Activated CD4-positive, alpha-beta T cell treated with anti-CD3 and anti-CD28 coated beads, Interleukin-2, amount 10 ng/mL, durations not matched to agents 24 days and 14 days (primary cell): Measurements from ENCODE around the gene MEIOB. TPM values are rescaled to one million over a fixed set of nuclear protein-coding genes. Genes with fewer than 3 reads are reported as not detected.
"Not testable (repeated sequence)": the region's sequence is repeated elsewhere in the genome, so short reads cannot be mapped to it uniquely, and the experiment has no call there.

Experiments used
- DNase-seq: peaks from one replicate; pipeline ENCODE4 v3.0.0; 2022
- H3K27ac Mint-ChIP-seq: one replicate; pipeline ENCODE4 v1.8.0; 2022; ENCODE audit warnings: mild to moderate bottlenecking, mixed read lengths
- H3K27me3 Mint-ChIP-seq: one replicate; pipeline ENCODE4 v1.8.0; 2022; ENCODE audit warnings: mixed read lengths
- H3K36me3 Mint-ChIP-seq: one replicate; pipeline ENCODE4 v1.8.0; 2022; ENCODE audit warnings: low read depth, mild to moderate bottlenecking, mixed read lengths
- H3K4me1 Mint-ChIP-seq: one replicate; pipeline ENCODE4 v1.8.0; 2021; ENCODE audit warnings: mixed read lengths
- H3K4me3 Mint-ChIP-seq: one replicate; pipeline ENCODE4 v1.8.0; 2022; ENCODE audit warnings: mild to moderate bottlenecking, moderate library complexity, mixed read lengths
- H3K9me3 Mint-ChIP-seq: one replicate; pipeline ENCODE4 v1.8.0; 2021; ENCODE audit warnings: mixed read lengths
- intact Hi-C: fragments of 100-400 bp; cut with micrococcal nuclease; formaldehyde crosslinking; loops from one replicate; pipeline ENCODE4 v1.15.1; 2023
- total RNA-seq: library from RNA; stranded (reverse); gene quantifications from 2 replicates; pipeline ENCODE4 v1.2.3, GENCODE V29; 2022

MEIOB gene
- total RNA-seq, 1 donor from 2014 or later: not detected

DNA sequence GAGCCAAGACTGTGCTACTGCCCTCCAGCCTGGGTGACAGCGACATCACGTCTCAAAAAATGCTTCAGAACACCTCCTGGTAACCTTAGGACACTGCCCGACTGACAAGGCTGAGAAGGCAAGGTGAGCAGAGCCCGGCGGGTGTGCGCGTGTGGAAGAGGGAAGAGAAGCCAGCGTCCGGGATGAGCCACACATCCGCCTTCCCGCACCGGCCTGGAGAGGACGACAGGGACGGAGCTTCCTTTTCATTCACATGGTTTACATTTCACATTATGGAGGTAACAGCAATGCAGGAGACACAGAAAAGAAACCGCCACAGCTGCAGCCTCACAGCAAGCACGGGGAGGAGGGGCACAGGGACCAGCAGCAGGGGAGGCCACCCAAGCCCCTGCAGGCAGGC is 61.9 kb downstream of the MEIOB start:
- Mint-ChIP-seq H3K4me1 (peaks cover 4% of the 10 kb centered on the region), H3K36me3 (peaks cover 16% of the 10 kb centered on the region), H3K9me3 (no peaks in the 10 kb centered on the region), H3K27ac (no peak overlapping the region), H3K4me3 (no peak overlapping the region), H3K27me3 (no peaks in the 10 kb centered on the region)
- intact Hi-C loops: loop anchor here (5.0 kb wide), 1 partner anchor 117 kb away; no protein-coding TSS in a partner anchor
- DNase-seq: no peak

DNA sequence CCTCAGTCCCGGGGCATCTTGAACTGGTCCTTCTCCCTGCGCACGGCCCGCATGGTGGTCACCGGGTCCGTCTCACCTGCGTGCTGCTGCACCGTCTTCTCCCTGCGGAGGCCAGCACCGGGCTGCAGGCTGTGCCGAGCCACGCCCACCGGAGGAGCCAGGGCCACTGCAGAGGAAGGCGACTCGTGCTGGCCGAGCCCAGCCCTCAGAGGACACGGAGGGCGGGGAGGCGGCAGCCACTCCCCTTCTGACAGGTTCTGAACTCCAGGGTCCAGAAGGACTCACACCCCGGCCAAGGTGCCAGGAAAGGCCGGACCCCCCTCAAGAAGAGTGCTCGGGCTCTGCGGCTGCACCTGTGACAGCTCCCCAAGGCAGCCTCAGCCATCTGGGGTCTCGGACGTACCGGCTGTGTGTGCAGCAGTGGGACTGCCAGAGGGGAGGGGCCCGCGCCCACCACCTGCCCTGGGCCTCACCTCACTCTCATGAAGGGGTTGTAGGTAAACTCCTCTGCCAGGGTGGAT is 62.6 kb downstream of the MEIOB start:
- H3K27me3 Mint-ChIP-seq: no peaks in the 10 kb centered on the region
- no peak for DNase-seq
- peaks cover 4% of the 10 kb centered on the region for H3K4me1 Mint-ChIP-seq
- intact Hi-C loops: no loop called here
- H3K36me3 Mint-ChIP-seq: peaks cover 16% of the 10 kb centered on the region
- no peaks in the 10 kb centered on the region for H3K9me3 Mint-ChIP-seq
- no peak overlapping the region for H3K27ac Mint-ChIP-seq
- H3K4me3 Mint-ChIP-seq: no peak overlapping the region

GRCh38 chr16:1808691-1809090 is 63.3 kb downstream of the MEIOB start:
- no peak overlapping the region for H3K27ac Mint-ChIP-seq
- H3K36me3 Mint-ChIP-seq: peaks cover 16% of the 10 kb centered on the region
- peaks cover 4% of the 10 kb centered on the region for H3K4me1 Mint-ChIP-seq
- H3K4me3 Mint-ChIP-seq: no peak overlapping the region
- intact Hi-C loops: no loop called here
- H3K27me3 Mint-ChIP-seq: no peaks in the 10 kb centered on the region
- DNase-seq: no peak
- H3K9me3 Mint-ChIP-seq: no peaks in the 10 kb centered on the region

GRCh38 chr16:1807626-1808025 is 64.3 kb downstream of the MEIOB start:
- H3K4me1 Mint-ChIP-seq: no peaks in the 10 kb centered on the region
- intact Hi-C loops: no loop called here
- no peak for DNase-seq
- peaks cover 14% of the 10 kb centered on the region for H3K36me3 Mint-ChIP-seq
- H3K9me3 Mint-ChIP-seq: no peaks in the 10 kb centered on the region
- no peaks in the 10 kb centered on the region for H3K27me3 Mint-ChIP-seq
- no peak overlapping the region for H3K4me3 Mint-ChIP-seq
- no peak overlapping the region for H3K27ac Mint-ChIP-seq

DNA sequence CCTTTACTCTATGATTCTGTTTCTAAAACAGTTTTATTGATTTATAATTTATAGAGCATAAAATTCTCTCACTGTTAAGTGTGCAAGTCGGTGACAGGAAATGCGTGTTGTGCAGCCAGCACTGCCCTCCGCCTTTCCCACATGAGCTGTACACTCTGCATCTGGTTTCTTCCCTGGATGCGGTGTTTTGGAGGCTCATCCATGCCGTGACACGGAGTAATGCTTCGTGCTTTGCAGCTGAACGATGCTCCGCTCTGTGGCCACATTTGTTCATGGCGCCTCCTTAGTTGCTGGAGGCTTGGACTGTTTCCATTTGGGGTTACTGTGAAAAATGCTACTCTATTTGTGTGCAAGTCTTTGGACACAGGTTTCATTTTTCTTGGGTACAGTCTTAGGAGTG is 71.3 kb downstream of the MEIOB start:
- Mint-ChIP-seq H3K36me3 (peaks cover 4% of the 10 kb centered on the region), H3K27me3 (no peaks in the 10 kb centered on the region)
- intact Hi-C loops: no loop called here

DNA sequence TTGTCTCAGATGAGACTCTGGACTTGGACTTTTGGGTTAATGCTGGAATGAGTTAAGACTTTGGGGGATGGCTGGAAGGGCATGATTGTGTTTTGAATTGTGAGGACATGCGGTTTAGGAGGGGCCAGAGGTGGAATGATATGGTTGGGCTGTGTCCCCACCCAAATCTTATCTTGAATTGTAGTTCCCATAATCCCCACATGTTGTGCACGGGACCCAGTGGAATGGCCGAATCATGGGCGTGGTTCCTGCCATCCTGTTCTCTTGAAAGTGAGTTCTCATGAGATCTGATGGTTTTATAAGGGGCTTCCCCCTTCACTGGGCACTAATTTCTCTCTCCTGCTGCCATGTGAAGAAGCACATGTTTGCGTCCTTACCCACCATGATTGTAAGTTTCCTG is 72.7 kb downstream of the MEIOB start:
- H3K27ac Mint-ChIP-seq, intact Hi-C loops, DNase-seq, H3K4me3 Mint-ChIP-seq, H3K4me1 Mint-ChIP-seq, H3K27me3 Mint-ChIP-seq, H3K36me3 Mint-ChIP-seq: not testable (repeated sequence)
- H3K9me3 Mint-ChIP-seq: peaks cover 14% of the 10 kb centered on the region

More for the DNA sequence above, 71.3 kb downstream of the MEIOB start:
- no peak for DNase-seq
- Mint-ChIP-seq H3K27ac (no peak overlapping the region), H3K9me3 (peaks cover 14% of the 10 kb centered on the region), H3K4me3 (no peak overlapping the region), H3K4me1 (no peaks in the 10 kb centered on the region)

DNA sequence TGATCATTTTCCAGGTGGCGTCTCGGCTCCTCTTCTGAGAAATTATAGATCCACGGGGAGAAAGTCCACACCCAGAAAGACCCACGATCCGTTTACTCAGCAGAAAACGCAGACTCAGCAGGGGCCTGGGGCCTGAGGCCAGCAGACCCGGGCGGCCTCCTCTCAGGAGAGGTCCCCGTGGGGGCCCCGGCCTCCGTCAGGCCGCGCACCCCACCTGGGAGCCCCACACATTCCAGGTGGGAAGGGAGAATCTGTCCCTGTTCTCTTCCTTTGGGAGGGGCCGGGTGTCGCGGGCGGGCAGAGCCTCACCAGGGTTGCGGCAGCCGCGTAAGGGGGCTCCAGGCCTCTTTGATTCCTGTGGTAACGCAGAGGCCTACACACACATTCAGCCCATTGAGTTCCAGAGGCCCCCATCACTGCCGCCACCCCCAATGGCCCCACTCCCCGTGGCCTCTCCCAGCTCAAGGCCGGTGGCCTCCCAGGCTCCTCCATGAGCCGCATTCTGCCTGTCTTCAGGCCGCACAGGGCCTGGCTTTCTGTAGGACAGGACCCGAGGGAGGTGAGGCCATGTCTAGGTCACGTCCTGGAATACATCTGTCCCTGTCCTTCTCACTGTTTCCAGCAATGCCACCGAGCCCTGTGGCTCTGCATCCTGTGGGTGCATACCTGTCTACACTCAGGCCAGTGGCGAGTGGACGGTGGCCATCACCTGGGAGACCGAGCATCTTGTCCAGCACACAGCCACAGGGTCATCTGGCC is 76.9 kb downstream of the MEIOB start:
- Mint-ChIP-seq H3K27ac (no peak overlapping the region), H3K36me3 (peaks cover 2% of the 10 kb centered on the region)
- intact Hi-C loops: no loop called here

GRCh38 chr16:1794221-1794871 is 77.6 kb downstream of the MEIOB start:
- Mint-ChIP-seq H3K9me3 (peaks cover 4% of the 10 kb centered on the region), H3K36me3 (peaks cover 2% of the 10 kb centered on the region), H3K27me3 (no peaks in the 10 kb centered on the region), H3K4me1 (no peaks in the 10 kb centered on the region), H3K27ac (no peak overlapping the region), H3K4me3 (no peak overlapping the region)
- DNase-seq: no peak
- intact Hi-C loops: no loop called here

More for the DNA sequence above, 76.9 kb downstream of the MEIOB start:
- Mint-ChIP-seq H3K27me3 (no peaks in the 10 kb centered on the region), H3K9me3 (peaks cover 7% of the 10 kb centered on the region), H3K4me3 (no peak overlapping the region), H3K4me1 (no peaks in the 10 kb centered on the region)
- DNase-seq: no peak

DNA sequence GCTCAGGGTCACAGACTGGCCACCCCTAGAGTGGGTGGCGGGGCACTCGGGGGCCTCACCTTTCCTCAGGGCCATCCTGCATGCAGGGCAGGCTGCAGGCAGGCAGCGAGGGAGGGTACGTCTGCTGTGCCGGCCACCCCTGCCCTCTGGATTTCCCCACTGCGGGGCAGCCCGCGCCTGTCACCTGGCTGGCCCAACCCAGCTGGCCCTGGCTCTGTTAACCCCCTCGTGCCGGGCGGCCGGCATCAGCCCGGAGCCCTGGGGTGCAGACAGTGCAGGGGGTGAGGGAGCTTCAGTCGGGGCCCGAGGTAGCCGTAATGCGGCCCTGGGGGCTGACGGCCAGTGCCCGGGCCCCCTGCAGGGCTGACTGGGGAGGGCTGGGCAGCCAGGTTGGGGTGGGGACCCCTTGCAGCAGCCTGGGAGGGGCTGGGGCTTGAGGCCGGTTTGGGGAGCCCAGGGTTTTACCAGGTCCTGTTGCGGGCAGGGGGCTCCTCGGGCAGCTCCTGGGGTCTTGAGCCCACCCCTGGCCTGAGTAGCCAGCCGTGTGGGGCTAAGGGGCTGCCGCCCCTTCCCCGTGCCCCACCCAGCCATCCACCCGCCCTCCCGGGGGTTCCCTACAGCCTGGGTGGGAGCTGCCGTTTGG is 78.3 kb downstream of the MEIOB start, which contains the start of gene IGFALS:
Gene IGFALS, minus strand, starts transcription at position 128 of the 643 bp plus-strand sequence. Its CDS starts 53 bp downstream, at position 75.
- intact Hi-C loops: no loop called here
- no peak for DNase-seq
- peaks cover 7% of the 10 kb centered on the region for H3K36me3 Mint-ChIP-seq
- H3K27ac Mint-ChIP-seq: no peak within 1 kb of the TSS
- no peaks in the 10 kb centered on the region for H3K27me3 Mint-ChIP-seq
- no peak within 1 kb of the TSS for H3K4me3 Mint-ChIP-seq
- H3K4me1 Mint-ChIP-seq: no peaks in the 10 kb centered on the region
- no peaks in the 10 kb centered on the region for H3K9me3 Mint-ChIP-seq

GRCh38 chr16:1792836-1793577 is 79.0 kb downstream of the MEIOB start:
- Mint-ChIP-seq H3K4me3 (no peak overlapping the region), H3K4me1 (no peaks in the 10 kb centered on the region), H3K36me3 (peaks cover 8% of the 10 kb centered on the region), H3K27ac (no peak overlapping the region), H3K9me3 (no peaks in the 10 kb centered on the region), H3K27me3 (no peaks in the 10 kb centered on the region)
- no peak for DNase-seq
- intact Hi-C loops: no loop called here

DNA sequence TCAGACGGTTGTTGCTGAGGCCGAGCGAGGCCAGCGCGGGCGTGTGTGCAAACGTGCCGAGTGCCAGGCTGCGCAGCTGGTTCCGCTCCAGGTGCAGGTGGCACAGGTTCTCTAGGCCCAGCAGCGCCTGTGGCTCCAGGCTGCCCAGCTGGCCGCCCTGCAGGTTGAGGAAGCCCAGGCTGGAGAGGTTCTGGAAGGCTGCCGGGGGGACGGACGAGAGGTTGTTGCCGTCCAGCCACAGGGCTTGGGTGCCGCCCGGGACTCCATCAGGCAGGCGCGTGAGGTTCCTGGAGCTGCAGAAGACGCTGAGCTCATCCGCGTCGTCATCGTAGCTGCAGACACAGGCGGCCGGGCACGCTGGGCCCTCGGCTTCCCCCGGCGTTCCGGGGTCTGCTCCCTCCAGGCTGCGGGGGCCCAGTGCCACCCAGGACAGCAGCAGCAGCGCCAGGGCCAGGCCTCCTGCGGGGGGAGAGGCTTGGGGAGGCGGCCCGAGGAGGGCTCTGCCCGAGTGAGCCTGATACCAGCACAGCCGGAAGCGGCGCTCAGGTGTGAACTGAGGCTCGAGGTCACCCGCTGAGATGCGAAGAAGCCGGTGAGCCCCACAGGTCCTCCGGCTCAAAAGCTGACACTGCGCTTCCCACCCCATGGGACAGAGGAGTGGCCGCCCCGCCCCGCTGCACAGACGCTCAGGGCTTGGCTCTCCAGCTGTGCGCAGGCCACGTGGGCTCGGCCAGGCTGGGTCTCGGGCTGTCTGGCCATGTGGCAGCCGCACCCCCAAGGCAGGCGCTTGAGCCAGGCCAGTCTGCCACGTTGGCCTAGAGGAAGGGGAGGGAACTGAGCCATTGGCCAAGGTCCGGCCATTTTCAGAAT is 79.8 kb downstream of the MEIOB start:
- Mint-ChIP-seq H3K9me3 (no peaks in the 10 kb centered on the region), H3K27me3 (no peaks in the 10 kb centered on the region), H3K36me3 (peaks cover 7% of the 10 kb centered on the region), H3K27ac (no peak overlapping the region), H3K4me1 (no peaks in the 10 kb centered on the region), H3K4me3 (no peak overlapping the region)
- no peak for DNase-seq
- intact Hi-C loops: no loop called here

DNA sequence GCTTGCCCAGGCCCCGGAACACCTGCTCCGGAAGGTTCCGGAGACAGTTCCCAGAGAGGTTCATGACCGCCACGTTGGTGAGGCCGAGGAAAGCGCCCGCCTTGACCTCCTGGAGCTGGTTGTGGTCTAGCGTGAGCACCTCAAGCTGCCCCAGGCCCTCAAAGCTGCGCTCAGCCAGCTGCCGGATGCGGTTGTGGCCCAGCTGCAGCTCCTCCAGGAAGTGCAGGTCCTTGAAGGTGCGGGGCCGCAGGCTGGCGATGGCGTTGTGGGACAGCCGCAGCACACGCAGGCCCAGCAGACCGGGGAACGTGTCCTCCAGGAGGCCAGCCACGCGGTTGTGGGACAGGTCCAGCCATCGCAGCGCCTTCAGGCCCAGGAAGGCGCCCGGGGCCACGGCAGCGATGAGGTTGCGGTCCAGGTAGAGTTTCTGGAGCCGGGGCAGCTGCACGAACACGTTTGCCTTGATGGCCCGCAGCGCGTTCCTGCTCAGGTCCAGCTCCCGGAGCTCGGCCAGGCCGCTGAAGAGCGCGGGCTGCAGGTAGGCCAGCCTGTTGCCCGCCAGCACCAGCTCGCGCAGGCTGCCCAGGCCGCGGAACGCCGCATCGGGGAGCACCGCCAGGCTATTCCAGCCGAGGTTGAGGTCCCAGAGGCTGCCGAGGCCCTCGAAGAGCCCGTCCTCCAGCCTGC is 80.6 kb downstream of the MEIOB start:
- intact Hi-C loops: no loop called here
- Mint-ChIP-seq H3K27me3 (no peaks in the 10 kb centered on the region), H3K27ac (no peak overlapping the region), H3K4me3 (no peak overlapping the region), H3K9me3 (no peaks in the 10 kb centered on the region), H3K4me1 (no peaks in the 10 kb centered on the region), H3K36me3 (peaks cover 6% of the 10 kb centered on the region)
- no peak for DNase-seq
